Raji (cell line): ENCODE results near the gene EMC10.
A peak's percentile ranks its signal among the peaks of the same experiment; 100 is the strongest.

ENCODE experiments used
- POLR2A ChIP-seq: IDR thresholded peaks from 2 replicates; pipeline ENCODE4 v1.6.1; 2011; ENCODE audit warnings: low read depth, low read length, control low read depth; ENCODE audit not compliant: insufficient read depth

Gene EMC10

GRCh38 chr19:50498219-50499056, 22.1 kb downstream of the EMC10 start:
- no peak for TF ChIP-seq POLR2A

- no peak for TF ChIP-seq POLR2A
These were observed 23.9 kb downstream of the EMC10 start for GRCh38 chr19:50500060-50500752.

- no peak for TF ChIP-seq POLR2A
These were observed 24.4 kb downstream of the EMC10 start for GRCh38 chr19:50500753-50501151.

GRCh38 chr19:50501186-50501567, 24.9 kb downstream of the EMC10 start:
- TF ChIP-seq POLR2A: no peak

- no peak for TF ChIP-seq POLR2A
These were observed 25.5 kb downstream of the EMC10 start for GRCh38 chr19:50501568-50502475.

- TF ChIP-seq POLR2A: no peak
These were observed 29.7 kb downstream of the EMC10 start for GRCh38 chr19:50505856-50506611.

- TF ChIP-seq POLR2A: no peak
These were observed 30.4 kb downstream of the EMC10 start for GRCh38 chr19:50506700-50507099.

GRCh38 chr19:50507376-50507775, 31.1 kb downstream of the EMC10 start:
- TF ChIP-seq POLR2A: no peak

- TF ChIP-seq POLR2A: no peak
These were observed 32.5 kb downstream of the EMC10 start for GRCh38 chr19:50508843-50509190.

- no peak for TF ChIP-seq POLR2A
These were observed 33.1 kb downstream of the EMC10 start for GRCh38 chr19:50509366-50509765.

GRCh38 chr19:50510121-50510670, 33.9 kb downstream of the EMC10 start:
- TF ChIP-seq POLR2A: no peak

GRCh38 chr19:50510700-50511068, 34.4 kb downstream of the EMC10 start:
- no peak for TF ChIP-seq POLR2A

- peak; percentile 54 for TF ChIP-seq POLR2A
These were observed 34.9 kb downstream of the EMC10 start, which contains the start of gene JOSD2 for GRCh38 chr19:50511069-50511822. Gene JOSD2 (minus strand): TSS chr19:50511191. CDS start chr19:50510431, 760 bp downstream.

- TF ChIP-seq POLR2A: no peak
These were observed 36.0 kb downstream of the EMC10 start for GRCh38 chr19:50512112-50512998.
